Measurements from ENCODE around the gene ARSK.

ARSK gene, protein sequence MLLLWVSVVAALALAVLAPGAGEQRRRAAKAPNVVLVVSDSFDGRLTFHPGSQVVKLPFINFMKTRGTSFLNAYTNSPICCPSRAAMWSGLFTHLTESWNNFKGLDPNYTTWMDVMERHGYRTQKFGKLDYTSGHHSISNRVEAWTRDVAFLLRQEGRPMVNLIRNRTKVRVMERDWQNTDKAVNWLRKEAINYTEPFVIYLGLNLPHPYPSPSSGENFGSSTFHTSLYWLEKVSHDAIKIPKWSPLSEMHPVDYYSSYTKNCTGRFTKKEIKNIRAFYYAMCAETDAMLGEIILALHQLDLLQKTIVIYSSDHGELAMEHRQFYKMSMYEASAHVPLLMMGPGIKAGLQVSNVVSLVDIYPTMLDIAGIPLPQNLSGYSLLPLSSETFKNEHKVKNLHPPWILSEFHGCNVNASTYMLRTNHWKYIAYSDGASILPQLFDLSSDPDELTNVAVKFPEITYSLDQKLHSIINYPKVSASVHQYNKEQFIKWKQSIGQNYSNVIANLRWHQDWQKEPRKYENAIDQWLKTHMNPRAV

DNA sequence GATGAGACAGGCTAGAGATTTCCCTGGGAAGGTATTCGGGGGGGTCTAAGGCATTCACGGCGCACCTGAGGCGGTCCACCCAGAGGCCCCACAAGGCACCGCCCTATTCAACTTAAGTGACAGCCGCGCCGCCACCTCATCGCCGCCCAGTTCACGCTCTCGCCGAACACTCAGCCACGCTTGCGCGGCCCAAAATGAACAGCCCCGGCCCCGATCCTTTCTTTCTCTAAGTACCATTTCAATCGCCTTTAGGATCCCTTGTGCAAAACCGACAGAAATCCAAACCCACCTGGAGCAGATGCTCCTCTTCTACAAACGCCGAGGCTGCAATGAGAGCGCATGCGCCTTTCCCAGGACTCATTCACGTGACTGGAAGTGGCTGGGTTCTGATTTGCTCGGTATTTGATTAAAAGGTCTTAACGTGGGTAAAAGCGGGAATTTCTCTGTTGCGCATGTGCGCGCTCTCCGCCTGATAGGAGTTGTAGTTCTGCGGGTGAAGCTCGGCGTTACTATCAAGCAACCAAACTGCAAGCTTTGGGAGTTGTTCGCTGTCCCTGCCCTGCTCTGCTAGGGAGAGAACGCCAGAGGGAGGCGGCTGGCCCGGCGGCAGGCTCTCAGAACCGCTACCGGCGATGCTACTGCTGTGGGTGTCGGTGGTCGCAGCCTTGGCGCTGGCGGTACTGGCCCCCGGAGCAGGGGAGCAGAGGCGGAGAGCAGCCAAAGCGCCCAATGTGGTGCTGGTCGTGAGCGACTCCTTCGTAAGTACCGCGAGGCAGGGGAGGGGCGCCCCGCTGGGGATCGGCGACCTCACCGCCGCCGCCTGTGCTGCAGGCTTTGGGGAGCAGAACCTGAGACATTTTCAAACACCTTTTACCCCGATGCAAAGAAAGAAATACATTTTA is at the start of gene ARSK, which contains the start of gene SKIC3:
TSS of gene ARSK (plus strand) at position 455 of the 902 bp plus-strand sequence. CDS start at position 633, 178 bp downstream.
TSS of gene SKIC3 (minus strand) at position 331 of the 902 bp plus-strand sequence. CDS start 7,827 bp downstream, outside the sequence.
- H3K9me3 ChIP-seq (ENCODE audit: severe bottlenecking): no peaks in the 10 kb centered on the region
- DNase-seq: peak; percentile 95

DNA sequence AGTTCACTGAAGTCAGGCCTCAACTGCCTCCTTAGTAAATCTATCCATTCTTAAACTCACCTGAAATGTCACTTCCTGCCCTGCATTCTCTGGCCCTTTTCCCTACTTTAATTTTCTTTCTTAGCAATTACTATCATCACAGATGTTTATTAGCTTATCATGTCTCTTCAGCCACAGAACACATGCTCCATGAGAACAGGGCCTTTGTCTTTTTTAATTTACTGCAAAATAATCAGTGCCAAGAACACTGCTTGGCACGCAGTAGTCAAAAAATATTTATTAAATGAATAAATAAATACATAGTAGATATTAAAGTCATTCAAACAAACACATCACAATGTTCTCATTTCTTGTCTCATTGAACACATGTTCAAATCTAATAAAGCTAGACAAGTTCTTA is 46.4 kb upstream of the ARSK start:
- no peak for DNase-seq
- H3K36me3 ChIP-seq: peaks cover 47% of the 10 kb centered on the region
- H3K9me3 ChIP-seq (ENCODE audit: severe bottlenecking): no peaks in the 10 kb centered on the region
- no peak overlapping the region for H3K4me3 ChIP-seq (ENCODE audit: low read depth, low read length)
- H3K27me3 ChIP-seq (ENCODE audit: insufficient read depth, low read depth, severe bottlenecking): no peaks in the 10 kb centered on the region
- H3K27ac ChIP-seq: no peak overlapping the region
- TF ChIP-seq, protein P1, sequence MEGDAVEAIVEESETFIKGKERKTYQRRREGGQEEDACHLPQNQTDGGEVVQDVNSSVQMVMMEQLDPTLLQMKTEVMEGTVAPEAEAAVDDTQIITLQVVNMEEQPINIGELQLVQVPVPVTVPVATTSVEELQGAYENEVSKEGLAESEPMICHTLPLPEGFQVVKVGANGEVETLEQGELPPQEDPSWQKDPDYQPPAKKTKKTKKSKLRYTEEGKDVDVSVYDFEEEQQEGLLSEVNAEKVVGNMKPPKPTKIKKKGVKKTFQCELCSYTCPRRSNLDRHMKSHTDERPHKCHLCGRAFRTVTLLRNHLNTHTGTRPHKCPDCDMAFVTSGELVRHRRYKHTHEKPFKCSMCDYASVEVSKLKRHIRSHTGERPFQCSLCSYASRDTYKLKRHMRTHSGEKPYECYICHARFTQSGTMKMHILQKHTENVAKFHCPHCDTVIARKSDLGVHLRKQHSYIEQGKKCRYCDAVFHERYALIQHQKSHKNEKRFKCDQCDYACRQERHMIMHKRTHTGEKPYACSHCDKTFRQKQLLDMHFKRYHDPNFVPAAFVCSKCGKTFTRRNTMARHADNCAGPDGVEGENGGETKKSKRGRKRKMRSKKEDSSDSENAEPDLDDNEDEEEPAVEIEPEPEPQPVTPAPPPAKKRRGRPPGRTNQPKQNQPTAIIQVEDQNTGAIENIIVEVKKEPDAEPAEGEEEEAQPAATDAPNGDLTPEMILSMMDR (IDR thresholded peaks at IDR 0.05; ENCODE audit: low read depth, low read length): no peak

More for the DNA sequence above, at the start of gene ARSK, which contains the start of gene SKIC3:
- Histone ChIP-seq H3K36me3 (peaks cover 13% of the 10 kb centered on the region), H3K4me3 (ENCODE audit: low read depth, low read length) (peak within 1 kb of the TSS; percentile 82), H3K27me3 (ENCODE audit: insufficient read depth, low read depth, severe bottlenecking) (no peaks in the 10 kb centered on the region), H3K27ac (peak within 1 kb of the TSS; percentile 82)
- TF ChIP-seq, protein P1 (IDR thresholded peaks at IDR 0.05; ENCODE audit: low read depth, low read length): peak; percentile 41

DNA sequence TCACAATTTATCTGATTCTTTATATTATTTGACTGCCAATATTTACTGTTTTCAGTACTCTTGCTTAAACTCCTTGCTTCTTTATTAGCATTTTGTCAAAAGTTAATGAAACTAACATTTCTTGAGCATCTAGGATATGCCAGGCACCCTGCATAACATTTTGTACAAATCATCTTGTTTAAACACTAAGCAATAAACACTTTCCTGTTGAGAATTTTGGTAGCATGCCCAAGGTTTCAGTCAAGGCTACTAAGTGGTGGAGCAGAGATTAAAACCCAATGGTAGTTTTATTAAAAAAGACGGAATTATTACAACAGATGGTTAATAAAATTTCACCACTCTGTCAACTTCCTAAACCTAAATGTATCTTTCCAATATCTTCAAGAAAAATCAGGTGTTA is 43.3 kb upstream of the ARSK start:
- no peak overlapping the region for H3K4me3 ChIP-seq (ENCODE audit: low read depth, low read length)
- H3K36me3 ChIP-seq: peaks cover 58% of the 10 kb centered on the region
- DNase-seq: no peak
- TF ChIP-seq, protein P1 (IDR thresholded peaks at IDR 0.05; ENCODE audit: low read depth, low read length): no peak
- H3K9me3 ChIP-seq (ENCODE audit: severe bottlenecking): no peaks in the 10 kb centered on the region
- H3K27ac ChIP-seq: no peak overlapping the region
- H3K27me3 ChIP-seq (ENCODE audit: insufficient read depth, low read depth, severe bottlenecking): no peaks in the 10 kb centered on the region

DNA sequence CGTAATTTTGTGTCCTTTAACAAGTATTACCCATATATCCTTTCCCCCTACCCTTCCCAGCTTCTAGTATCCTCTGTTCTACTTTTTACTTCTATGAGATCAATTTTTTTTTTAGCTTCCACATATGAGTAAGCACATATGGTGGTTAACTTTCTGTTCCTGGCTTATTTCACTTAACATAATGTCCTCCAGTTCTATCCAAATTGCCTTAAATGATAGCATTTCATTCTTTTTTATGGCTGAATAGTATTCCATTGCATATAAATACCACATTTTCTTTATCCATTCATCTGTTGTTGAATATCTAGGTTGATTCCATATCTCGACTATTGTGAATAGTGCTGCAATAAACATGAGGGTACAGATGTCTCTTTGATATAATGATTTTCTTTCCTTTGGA is 36.5 kb upstream of the ARSK start:
- H3K4me3 ChIP-seq (ENCODE audit: low read depth, low read length): no peak overlapping the region
- H3K36me3 ChIP-seq: peaks cover 42% of the 10 kb centered on the region
- TF ChIP-seq, protein P1 (IDR thresholded peaks at IDR 0.05; ENCODE audit: low read depth, low read length): no peak
- no peak overlapping the region for H3K27ac ChIP-seq
- DNase-seq: no peak
- H3K27me3 ChIP-seq (ENCODE audit: insufficient read depth, low read depth, severe bottlenecking): no peaks in the 10 kb centered on the region
- no peaks in the 10 kb centered on the region for H3K9me3 ChIP-seq (ENCODE audit: severe bottlenecking)

DNA sequence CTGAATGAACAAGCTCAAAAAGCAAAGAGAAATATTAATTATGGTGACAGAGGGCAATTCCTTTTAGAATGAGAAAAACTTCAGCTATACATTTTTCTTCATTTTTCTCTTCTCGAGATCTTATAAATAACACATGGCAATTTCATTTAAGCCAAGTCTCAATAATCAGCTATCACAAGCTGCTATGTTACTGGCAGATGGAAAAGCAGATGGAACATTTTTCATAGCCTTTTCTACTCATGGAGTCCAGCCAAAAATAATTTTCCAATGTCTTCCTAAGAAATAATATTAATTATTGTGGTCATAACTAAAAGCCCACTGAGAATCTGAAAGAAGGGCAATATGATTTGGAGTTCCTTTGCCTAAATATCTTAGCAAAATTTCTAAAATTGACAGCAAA is 35.8 kb upstream of the ARSK start:
- TF ChIP-seq, protein P1 (IDR thresholded peaks at IDR 0.05; ENCODE audit: low read depth, low read length): no peak
- Histone ChIP-seq H3K36me3 (peaks cover 42% of the 10 kb centered on the region), H3K4me3 (ENCODE audit: low read depth, low read length) (no peak overlapping the region), H3K27ac (no peak overlapping the region), H3K9me3 (ENCODE audit: severe bottlenecking) (no peaks in the 10 kb centered on the region), H3K27me3 (ENCODE audit: insufficient read depth, low read depth, severe bottlenecking) (no peaks in the 10 kb centered on the region)
- DNase-seq: no peak

All from WERI-Rb-1 (cell line).